Fibroblast of pulmonary artery (primary cell): ENCODE results near the gene CADPS.

Source experiments
- DNase-seq: peaks from one replicate; pipeline ENCODE4 v3.0.0-alpha.2; 2010; ENCODE audit warnings: low read depth
- H3K4me3 ChIP-seq: replicated peaks from 2 replicates; pipeline ENCODE4 v1.5.1; 2011; ENCODE audit warnings: low read depth, mild to moderate bottlenecking, control low read depth, low read length, moderate library complexity
- CTCF ChIP-seq: IDR thresholded peaks from 2 replicates; pipeline ENCODE4 v1.5.1; 2011; ENCODE audit warnings: mild to moderate bottlenecking, control low read depth, low read length, inconsistent platforms; ENCODE audit errors: missing control alignments

CADPS gene

GRCh38 chr3:62611541-62612240 lies 263.5 kb downstream of the CADPS start:
- DNase-seq = peak; percentile 57

GRCh38 chr3:62607287-62608029 lies 267.8 kb downstream of the CADPS start:
- DNase-seq = peak; percentile 93
- no peak for TF ChIP-seq CTCF
- H3K4me3 ChIP-seq = no peak overlapping the region

More at GRCh38 chr3:62611541-62612240, 263.5 kb downstream of the CADPS start:
- TF ChIP-seq CTCF = no peak
- H3K4me3 ChIP-seq = no peak overlapping the region

GRCh38 chr3:62605413-62606068 lies 269.7 kb downstream of the CADPS start:
- H3K4me3 ChIP-seq = no peak overlapping the region
- no peak for TF ChIP-seq CTCF

GRCh38 chr3:62604751-62605351 lies 270.4 kb downstream of the CADPS start:
- DNase-seq = no peak
- TF ChIP-seq CTCF = no peak
- H3K4me3 ChIP-seq = no peak overlapping the region

More at GRCh38 chr3:62605413-62606068, 269.7 kb downstream of the CADPS start:
- DNase-seq = no peak

GRCh38 chr3:62604298-62604697 lies 270.9 kb downstream of the CADPS start:
- peak overlapping the region; percentile 38 for H3K4me3 ChIP-seq
- peak; percentile 91 for DNase-seq
- no peak for TF ChIP-seq CTCF

- DNase-seq = no peak
- TF ChIP-seq CTCF = no peak
- H3K4me3 ChIP-seq = no peak overlapping the region
Measured at GRCh38 chr3:62602987-62603386, 272.2 kb downstream of the CADPS start.
